ENCODE data around the gene IQCE.

DNA sequence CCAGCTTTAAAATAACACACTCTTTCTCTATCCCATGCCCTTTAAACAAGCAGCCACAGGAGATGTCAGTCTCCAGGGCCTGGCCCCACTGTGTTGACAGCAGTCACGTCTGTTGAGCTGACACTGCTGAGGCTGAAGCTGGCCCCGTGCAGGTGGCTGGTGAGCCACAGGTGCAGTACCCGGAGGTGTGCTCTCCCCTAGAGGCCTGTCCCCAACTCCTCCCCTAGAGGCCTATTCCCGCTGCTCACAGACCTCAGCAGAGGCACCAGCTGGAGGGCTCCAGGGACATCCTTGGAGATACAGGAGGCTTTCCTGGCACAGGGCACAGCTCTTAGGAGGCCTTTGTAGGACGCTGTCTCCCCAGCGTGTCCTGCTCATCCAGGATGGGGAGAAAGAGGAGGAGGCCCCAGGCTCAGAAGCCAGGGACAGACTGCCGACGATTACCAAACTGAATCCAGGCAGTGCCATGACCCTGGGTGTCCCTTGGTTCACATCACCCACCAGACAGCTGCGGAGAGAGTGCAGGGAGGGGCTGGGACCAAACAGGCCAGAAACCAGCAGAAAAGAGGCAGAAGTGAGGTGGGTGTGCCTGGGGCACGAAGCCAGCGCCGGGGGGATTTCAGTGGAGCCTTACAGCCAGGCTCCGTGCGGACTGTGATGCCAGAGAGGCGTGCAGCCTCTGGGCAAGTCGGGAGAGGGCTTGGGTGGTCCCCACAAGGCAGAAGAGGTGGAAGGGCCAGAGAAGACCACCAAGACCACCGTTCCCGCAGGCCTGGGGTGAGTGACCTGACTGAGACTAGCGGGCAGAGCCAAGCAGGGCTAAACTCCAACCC, 54.5 kb downstream of the IQCE start:
- TF ChIP-seq EZH2 (optimal IDR thresholded peaks at IDR 0.05; ENCODE audit: low read depth, low read length) (no peak), EZH2phosphoT487 (IDR thresholded peaks at IDR 0.05; ENCODE audit: low read length) (no peak)
- TF ChIP-seq, protein P1, sequence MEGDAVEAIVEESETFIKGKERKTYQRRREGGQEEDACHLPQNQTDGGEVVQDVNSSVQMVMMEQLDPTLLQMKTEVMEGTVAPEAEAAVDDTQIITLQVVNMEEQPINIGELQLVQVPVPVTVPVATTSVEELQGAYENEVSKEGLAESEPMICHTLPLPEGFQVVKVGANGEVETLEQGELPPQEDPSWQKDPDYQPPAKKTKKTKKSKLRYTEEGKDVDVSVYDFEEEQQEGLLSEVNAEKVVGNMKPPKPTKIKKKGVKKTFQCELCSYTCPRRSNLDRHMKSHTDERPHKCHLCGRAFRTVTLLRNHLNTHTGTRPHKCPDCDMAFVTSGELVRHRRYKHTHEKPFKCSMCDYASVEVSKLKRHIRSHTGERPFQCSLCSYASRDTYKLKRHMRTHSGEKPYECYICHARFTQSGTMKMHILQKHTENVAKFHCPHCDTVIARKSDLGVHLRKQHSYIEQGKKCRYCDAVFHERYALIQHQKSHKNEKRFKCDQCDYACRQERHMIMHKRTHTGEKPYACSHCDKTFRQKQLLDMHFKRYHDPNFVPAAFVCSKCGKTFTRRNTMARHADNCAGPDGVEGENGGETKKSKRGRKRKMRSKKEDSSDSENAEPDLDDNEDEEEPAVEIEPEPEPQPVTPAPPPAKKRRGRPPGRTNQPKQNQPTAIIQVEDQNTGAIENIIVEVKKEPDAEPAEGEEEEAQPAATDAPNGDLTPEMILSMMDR (IDR thresholded peaks at IDR 0.05; ENCODE audit: low read length): no peak

Data from MM.1S (cell line).